Thymus (tissue), 11 donors: ENCODE measurements around the gene PTGS2. TPM values are rescaled to one million over a fixed set of nuclear protein-coding genes. Genes with fewer than 3 reads are reported as not detected.
"Not testable (repeated sequence)": the region's sequence is repeated elsewhere in the genome, so short reads cannot be mapped to it uniquely, and the experiment has no call there.

Source experiments
- DNase-seq, 9 donors: peaks; one replicate each; pipeline ENCODE4 v3.0.0-alpha.2; 2013; ENCODE audit warnings: low spot score in 9 of 9, low read depth in 6 of 9, missing footprints in 1 of 9
- H3K27ac ChIP-seq, 2 donors: one replicate each; pipeline ENCODE4 v1.5.1; 2013; ENCODE audit warnings: control low read depth in 1 of 2, low read depth in 1 of 2, low read length in 1 of 2, mild to moderate bottlenecking in 1 of 2, moderate library complexity in 1 of 2
- H3K27me3 ChIP-seq, 2 donors: one replicate each; pipeline ENCODE4 v1.5.1; 2013; ENCODE audit warnings: low read length in 1 of 2; ENCODE audit not compliant: control insufficient read depth in 2 of 2, insufficient read depth in 1 of 2
- H3K36me3 ChIP-seq, 2 donors: one replicate each; pipeline ENCODE4 v1.5.1; 2013; ENCODE audit warnings: low read length in 1 of 2, mild to moderate bottlenecking in 1 of 2, moderate library complexity in 1 of 2; ENCODE audit not compliant: control insufficient read depth in 2 of 2, insufficient read depth in 2 of 2
- H3K4me1 ChIP-seq, 2 donors: one replicate each; pipeline ENCODE4 v1.5.1; 2013; ENCODE audit warnings: low read length in 2 of 2; ENCODE audit not compliant: control insufficient read depth in 2 of 2, insufficient read depth in 2 of 2
- H3K4me3 ChIP-seq, 2 donors: one replicate each; pipeline ENCODE4 v1.5.1; 2013; ENCODE audit warnings: low read length in 2 of 2, control low read depth in 1 of 2, mild to moderate bottlenecking in 1 of 2
- H3K9me3 ChIP-seq, 2 donors: one replicate each; pipeline ENCODE4 v1.5.1; 2013; ENCODE audit warnings: low read length in 1 of 2, mild to moderate bottlenecking in 1 of 2; ENCODE audit not compliant: control insufficient read depth in 2 of 2, insufficient read depth in 1 of 2
- WGBS: extraction: QIAGEN DNeasy Blood & Tissue Kit; methylation state at CpG from one replicate; pipeline ENCODE4 v1.1.7; 2013; 5-methylcytosine and 5-hydroxymethylcytosine counted together
- polyA plus RNA-seq: library from polyadenylated mRNA; stranded (reverse); fragments of 200-250 nt; gene quantifications from one replicate; pipeline ENCODE4 v1.2.3, GENCODE V29; 2013
- total RNA-seq: library from RNA; stranded (reverse); fragments of 120-200 nt; gene quantifications from one replicate; pipeline ENCODE4 v1.2.4, GENCODE V29; 2013
- donor health status: healthy.

Gene PTGS2
- total and polyA plus RNA-seq, 2 donors = 1.5 to 1.8 TPM

DNA sequence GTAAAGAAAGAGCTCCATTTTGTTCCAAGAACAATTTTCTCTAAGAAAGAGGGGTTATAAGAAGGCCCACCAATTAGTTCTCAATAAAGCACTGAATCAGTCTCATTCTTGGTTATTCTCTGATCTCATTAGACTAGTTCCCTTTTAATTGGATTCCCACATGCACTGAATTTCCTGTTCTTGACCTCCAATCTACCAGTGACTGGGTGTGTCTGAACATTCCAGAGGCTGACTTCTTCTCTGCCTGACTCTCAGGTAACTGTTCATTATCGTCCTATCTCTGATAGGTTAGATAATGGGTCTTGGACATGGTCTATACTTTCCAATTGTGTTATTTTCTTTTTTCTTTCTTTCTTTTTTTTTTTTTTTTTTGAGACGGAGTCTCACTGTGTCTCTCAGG, 22.7 kb downstream of the PTGS2 start:
- Histone ChIP-seq H3K27ac (no peak overlapping the region), H3K27me3 (no peaks in the 10 kb centered on the region), H3K9me3 (no peaks in the 10 kb centered on the region), H3K4me3 (no peak overlapping the region), H3K4me1 (no peaks in the 10 kb centered on the region), H3K36me3 (no peaks in the 10 kb centered on the region)
- WGBS = 97% methylated on average over 2 of the region's 2 CpGs
- no peak for DNase-seq

DNA sequence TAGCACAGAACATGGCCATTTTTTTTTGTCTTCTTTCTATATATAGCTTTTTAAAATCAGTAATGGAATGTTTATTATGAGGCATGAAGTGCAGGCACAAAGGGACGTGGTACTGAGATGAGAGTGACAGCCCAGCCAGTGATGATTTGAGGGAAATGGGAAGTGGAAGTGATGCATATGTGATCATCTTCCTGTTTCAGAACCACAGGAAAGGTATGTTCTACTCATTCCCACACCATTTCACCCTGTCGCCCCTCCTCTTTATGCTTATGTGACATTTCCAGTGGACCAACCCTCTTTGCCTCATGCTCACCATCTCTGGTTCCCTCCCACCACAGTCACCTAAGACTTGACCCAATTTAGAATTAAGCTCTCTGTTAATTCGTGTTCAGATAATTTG, 24.3 kb downstream of the PTGS2 start:
- Histone ChIP-seq H3K27me3 (no peaks in the 10 kb centered on the region), H3K27ac (no peak overlapping the region), H3K9me3 (no peaks in the 10 kb centered on the region), H3K4me1 (no peaks in the 10 kb centered on the region), H3K4me3 (no peak overlapping the region), H3K36me3 (no peaks in the 10 kb centered on the region)
- 92% methylated on average over 3 of the region's 3 CpGs for WGBS
- DNase-seq = no peak

DNA sequence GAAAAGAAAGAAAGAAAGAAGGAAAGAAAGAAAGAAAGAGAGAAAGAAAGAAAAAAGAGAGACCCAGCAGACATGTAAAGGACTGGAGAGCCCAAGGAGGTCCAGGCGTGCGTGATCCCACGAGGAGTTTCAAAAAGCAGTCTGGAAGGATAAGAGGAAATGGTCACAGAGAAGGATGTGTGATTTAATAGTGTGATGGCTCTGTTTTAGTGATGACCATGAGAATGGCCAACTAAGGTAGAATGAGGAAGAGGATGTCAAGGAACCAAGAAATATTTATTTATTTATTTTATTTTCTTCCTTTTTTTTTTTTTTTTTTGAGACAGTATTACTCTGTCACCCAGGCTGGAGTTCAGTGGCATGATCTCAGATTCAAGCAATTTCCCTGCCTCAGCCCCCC, 25.5 kb downstream of the PTGS2 start:
- Histone ChIP-seq H3K36me3 (no peaks in the 10 kb centered on the region), H3K9me3 (no peaks in the 10 kb centered on the region), H3K4me1 (no peaks in the 10 kb centered on the region), H3K27ac (no peak overlapping the region), H3K27me3 (no peaks in the 10 kb centered on the region), H3K4me3 (no peak overlapping the region)
- WGBS = 96% methylated on average over 3 of the region's 3 CpGs
- DNase-seq = no peak

DNA sequence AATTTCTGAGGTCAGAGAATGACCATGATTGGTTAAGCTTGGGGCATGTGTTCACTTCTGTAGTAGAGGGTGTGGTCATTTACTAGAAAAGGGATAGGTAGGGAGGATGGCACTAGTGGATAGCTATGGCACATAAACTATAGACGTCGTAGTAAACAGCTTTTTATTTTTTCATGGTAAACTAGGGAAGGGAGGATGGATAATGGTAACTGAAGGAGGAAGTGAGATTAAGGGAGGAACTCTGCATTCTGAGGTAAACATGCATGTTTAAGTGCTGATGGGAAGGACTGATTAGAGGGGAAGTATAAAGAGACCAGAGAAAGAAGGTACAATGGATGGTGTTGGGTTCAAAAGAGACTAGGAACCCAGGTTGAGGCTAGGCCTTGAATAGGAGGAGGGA, 26.9 kb downstream of the PTGS2 start:
- no peak overlapping the region for H3K4me3 ChIP-seq
- no peak for DNase-seq
- H3K9me3 ChIP-seq = no peaks in the 10 kb centered on the region
- H3K27ac ChIP-seq = no peak overlapping the region
- no peaks in the 10 kb centered on the region for H3K27me3 ChIP-seq
- 86% methylated on average over 2 of the region's 2 CpGs for WGBS
- no peaks in the 10 kb centered on the region for H3K4me1 ChIP-seq
- no peaks in the 10 kb centered on the region for H3K36me3 ChIP-seq

DNA sequence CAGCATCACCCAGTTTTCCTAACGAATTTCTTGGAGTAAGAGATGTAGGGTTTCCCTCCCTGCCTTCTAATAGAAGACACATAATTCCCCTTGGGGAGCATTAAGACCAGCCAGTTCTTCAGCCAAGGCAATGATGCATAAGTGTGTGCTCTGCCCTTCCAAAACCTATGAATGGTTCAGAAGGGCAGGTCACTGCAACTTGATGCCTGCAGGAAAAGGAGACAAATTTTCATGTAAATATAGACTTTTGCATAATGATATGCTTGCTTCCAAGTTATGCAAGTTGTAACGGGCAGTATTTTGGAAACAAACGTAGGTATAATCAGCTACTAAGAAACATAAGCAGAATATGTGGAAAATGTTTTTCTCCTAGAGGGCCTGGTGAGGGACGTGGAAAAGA, 31.6 kb downstream of the PTGS2 start:
- WGBS = 88% methylated on average over 4 of the region's 4 CpGs
- Histone ChIP-seq H3K4me3 (no peak overlapping the region), H3K27ac (no peak overlapping the region), H3K9me3 (no peaks in the 10 kb centered on the region), H3K4me1 (no peaks in the 10 kb centered on the region), H3K36me3 (no peaks in the 10 kb centered on the region), H3K27me3 (no peaks in the 10 kb centered on the region)
- no peak for DNase-seq

DNA sequence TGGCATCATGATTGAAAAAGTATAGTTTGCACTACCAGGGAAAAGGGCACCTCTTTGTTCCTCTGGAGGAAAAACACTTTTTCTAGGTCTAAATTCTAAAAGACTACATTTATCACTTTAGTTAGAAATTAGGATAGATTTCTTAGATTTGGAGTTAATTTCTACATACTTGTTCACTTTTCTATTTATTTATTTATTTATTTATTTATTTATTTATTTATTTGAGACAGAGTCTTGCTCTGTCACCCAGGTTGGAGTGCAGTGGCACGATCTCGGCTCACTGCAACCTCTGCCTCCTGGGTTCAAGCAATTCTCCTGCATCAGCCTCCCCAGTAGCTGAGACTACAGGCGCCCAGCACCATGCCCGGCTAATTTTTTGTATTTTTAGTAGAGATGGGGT, 32.2 kb downstream of the PTGS2 start:
- not testable (repeated sequence) for H3K36me3 ChIP-seq, H3K4me3 ChIP-seq

DNA sequence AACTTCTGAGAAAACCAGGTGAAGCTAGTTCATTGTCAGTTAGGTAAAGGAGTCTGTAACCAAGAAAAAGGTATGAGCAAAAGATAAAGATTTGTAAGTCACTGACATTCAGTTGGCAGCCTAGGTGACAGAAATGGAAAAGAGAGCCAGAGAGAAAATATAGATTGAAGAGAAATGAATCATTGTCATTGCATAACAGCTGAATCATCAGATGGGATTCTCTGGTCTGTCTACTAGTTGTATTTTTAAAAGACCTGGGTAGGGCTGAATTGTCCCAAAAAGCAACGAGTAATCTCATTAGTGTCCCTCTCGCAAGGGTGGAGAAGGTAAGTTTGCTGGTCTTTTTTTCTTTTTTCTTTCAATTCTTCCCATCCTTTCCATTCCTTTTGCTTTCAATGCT, 36.6 kb downstream of the PTGS2 start:
- no peaks in the 10 kb centered on the region for H3K27me3 ChIP-seq
- no peaks in the 10 kb centered on the region for H3K9me3 ChIP-seq
- no peaks in the 10 kb centered on the region for H3K4me1 ChIP-seq
- no peak overlapping the region for H3K27ac ChIP-seq
- DNase-seq = no peak
- H3K36me3 ChIP-seq = no peaks in the 10 kb centered on the region
- 92% methylated on average over 2 of the region's 2 CpGs for WGBS
- H3K4me3 ChIP-seq = no peak overlapping the region

More for the DNA sequence above, 32.2 kb downstream of the PTGS2 start:
- H3K27me3 ChIP-seq, H3K4me1 ChIP-seq, H3K27ac ChIP-seq, H3K9me3 ChIP-seq, DNase-seq: not testable (repeated sequence)
- 96% methylated on average over 4 of the region's 4 CpGs for WGBS

DNA sequence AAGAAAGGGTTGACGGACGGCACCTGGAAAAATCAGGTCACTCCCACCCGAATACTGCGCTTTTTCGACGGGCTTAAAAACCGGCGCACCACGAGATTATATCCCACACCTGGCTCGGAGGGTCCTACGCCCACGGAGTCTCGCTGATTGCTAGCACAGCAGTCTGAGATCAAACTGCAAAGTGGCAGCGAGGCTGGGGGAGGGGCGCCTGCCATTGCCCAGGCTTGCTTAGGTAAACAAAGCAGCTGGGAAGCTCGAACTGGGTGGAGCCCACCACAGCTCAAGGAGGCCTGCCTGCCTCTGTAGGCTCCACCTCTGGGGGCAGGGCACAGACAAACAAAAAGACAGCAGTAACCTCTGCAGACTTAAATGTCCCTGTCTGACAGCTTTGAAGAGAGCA, 42.7 kb downstream of the PTGS2 start:
- WGBS = 90% methylated on average over 15 of the region's 16 CpGs
- H3K36me3 ChIP-seq, H3K27ac ChIP-seq, DNase-seq, H3K4me1 ChIP-seq, H3K27me3 ChIP-seq, H3K9me3 ChIP-seq, H3K4me3 ChIP-seq: not testable (repeated sequence)

DNA sequence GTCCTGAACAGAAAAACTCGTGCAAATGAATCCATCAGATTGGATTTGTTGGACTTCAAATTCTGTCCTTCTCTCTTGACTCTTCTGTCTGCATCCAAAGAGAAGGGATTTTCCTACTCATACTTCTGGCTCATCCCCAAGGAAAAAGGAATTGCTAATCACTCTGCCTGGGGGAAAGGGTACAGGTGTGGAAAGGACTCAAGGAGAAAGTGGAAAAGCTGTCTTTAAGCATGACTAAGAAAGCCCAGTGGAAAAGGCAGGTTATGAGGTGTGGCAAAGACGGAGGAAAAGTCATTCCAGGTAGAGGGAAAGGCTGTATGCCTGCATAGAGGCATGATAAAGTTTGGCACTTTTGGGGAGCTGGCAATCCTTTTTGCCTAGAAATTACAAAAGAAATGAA, 43.4 kb downstream of the PTGS2 start:
- no peak overlapping the region for H3K27ac ChIP-seq
- H3K4me3 ChIP-seq = no peak overlapping the region
- H3K4me1 ChIP-seq = no peaks in the 10 kb centered on the region
- DNase-seq = no peak
- H3K36me3 ChIP-seq = no peaks in the 10 kb centered on the region
- no peaks in the 10 kb centered on the region for H3K27me3 ChIP-seq
- H3K9me3 ChIP-seq = no peaks in the 10 kb centered on the region
- WGBS = 96% methylated on average over 2 of the region's 2 CpGs

DNA sequence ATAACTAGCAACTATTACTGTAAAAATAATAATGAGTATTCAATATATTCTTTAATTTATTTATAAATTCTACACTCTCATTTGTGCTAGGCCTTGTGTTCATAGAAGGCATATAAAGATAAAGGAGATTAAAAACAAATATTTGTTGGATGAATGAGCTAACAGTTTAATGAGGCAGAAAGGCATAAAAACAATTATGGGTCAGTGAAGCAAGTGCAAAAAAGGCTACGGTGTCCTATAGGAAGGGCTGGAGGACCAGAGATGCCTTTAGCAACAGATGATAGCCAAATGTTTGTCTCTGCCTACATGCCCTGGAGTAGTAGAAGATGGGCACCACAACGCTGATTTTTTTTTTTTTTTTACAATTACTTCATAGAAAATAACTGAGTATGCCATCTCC, 45.7 kb downstream of the PTGS2 start:
- Histone ChIP-seq H3K27ac (no peak overlapping the region), H3K4me3 (no peak overlapping the region), H3K4me1 (no peaks in the 10 kb centered on the region), H3K27me3 (no peaks in the 10 kb centered on the region), H3K36me3 (no peaks in the 10 kb centered on the region), H3K9me3 (no peaks in the 10 kb centered on the region)
- over 99% methylated on average over 2 of the region's 2 CpGs for WGBS
- no peak for DNase-seq
